Breast epithelium (tissue), 4 donors: ENCODE results near the gene THNSL1. TPM values are rescaled to one million over a fixed set of nuclear protein-coding genes. Genes with fewer than 3 reads are reported as not detected.

Experiments used
- DNase-seq, 2 donors: peaks; one replicate each; pipeline ENCODE4 v3.0.0-alpha.2; 2019; ENCODE audit warnings: low spot score in 2 of 2
- H3K27ac ChIP-seq, 2 donors: fragments of 200-600 bp; sonication (generic) in 1 of 2; one replicate each; pipeline ENCODE4 v1.5.1; 2016 to 2019; ENCODE audit warnings: mild to moderate bottlenecking in 1 of 2
- H3K27me3 ChIP-seq, 2 donors: fragments of 200-600 bp; sonication (generic) in 1 of 2; one replicate each; pipeline versions ENCODE4 v1.5.1 to v1.6.0; 2017 to 2019; ENCODE audit warnings: control low read depth in 1 of 2, mild to moderate bottlenecking in 1 of 2
- H3K36me3 ChIP-seq: fragments of 200-600 bp; one replicate; pipeline ENCODE4 v1.5.1; 2019
- H3K4me1 ChIP-seq, 2 donors: fragments of 200-600 bp; sonication (generic); one replicate each; pipeline ENCODE4 v1.5.1; 2016 to 2019; ENCODE audit warnings: control low read depth in 1 of 2
- H3K4me3 ChIP-seq, 3 donors: fragments of 200-600 bp; sonication (generic); 1 replicate in 2 of 3; 2 replicates in 1 of 3; pipeline ENCODE4 v1.5.1; 2016 to 2019; ENCODE audit warnings: mild to moderate bottlenecking in 3 of 3, moderate library complexity in 2 of 3
- H3K9me3 ChIP-seq, 2 donors: fragments of 200-600 bp; sonication (generic) in 1 of 2; one replicate each; pipeline ENCODE4 v1.5.1; 2016 to 2019; ENCODE audit warnings: control low read depth in 1 of 2
- POLR2A ChIP-seq: fragments of 450-650 bp; IDR thresholded peaks from one replicate; pipeline ENCODE4 v1.6.1; 2016; ENCODE audit warnings: antibody characterized with exemption, mild to moderate bottlenecking, moderate library complexity
- POLR2AphosphoS5 ChIP-seq, 3 donors: sonication (generic); formaldehyde crosslinking; IDR thresholded peaks; one replicate each; pipeline ENCODE4 v1.6.1; 2017; ENCODE audit warnings: antibody characterized with exemption in 3 of 3
- intact Hi-C: fragments of 100-400 bp; cut with DNase I; formaldehyde crosslinking; loops from one replicate; pipeline ENCODE4 v1.15.1; 2023; ENCODE audit warnings: low total_unique reads
- total RNA-seq, 3 donors: library from RNA; depleted of rRNA; stranded (reverse); fragments of >200 nt; gene quantifications; one replicate each; pipeline ENCODE4 v1.1.0, GENCODE V29; 2016
- TF ChIP-seq, protein P1 (sequence below), 3 donors: fragments of 450-650 bp; IDR thresholded peaks; one replicate each; pipeline ENCODE4 v1.5.1; 2016 to 2017; ENCODE audit warnings: antibody characterized with exemption in 3 of 3, mild to moderate bottlenecking in 3 of 3, moderate library complexity in 3 of 3

Gene THNSL1
- total RNA-seq, 3 donors from 2014 or later: 1.6 to 4.2 (median 1.6) TPM

DNA sequence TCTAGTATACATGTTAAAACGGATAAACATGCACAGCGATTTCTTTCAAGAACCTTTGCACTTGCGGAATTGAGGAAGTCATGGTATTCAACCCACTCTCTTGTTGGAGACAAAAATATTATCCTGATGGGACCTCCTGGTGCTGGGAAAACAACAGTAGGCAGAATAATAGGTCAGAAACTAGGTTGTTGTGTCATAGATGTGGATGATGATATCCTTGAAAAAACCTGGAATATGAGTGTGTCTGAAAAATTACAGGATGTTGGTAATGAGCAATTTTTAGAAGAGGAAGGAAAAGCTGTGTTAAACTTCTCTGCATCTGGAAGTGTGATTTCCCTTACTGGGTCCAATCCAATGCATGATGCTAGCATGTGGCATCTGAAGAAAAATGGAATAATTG lies 6.9 kb downstream of the THNSL1 start:
- no peak overlapping the region for H3K4me3 ChIP-seq
- no peak for TF ChIP-seq POLR2AphosphoS5 (IDR thresholded peaks at IDR 0.05)
- no peak for TF ChIP-seq POLR2A
- TF ChIP-seq, protein P1, sequence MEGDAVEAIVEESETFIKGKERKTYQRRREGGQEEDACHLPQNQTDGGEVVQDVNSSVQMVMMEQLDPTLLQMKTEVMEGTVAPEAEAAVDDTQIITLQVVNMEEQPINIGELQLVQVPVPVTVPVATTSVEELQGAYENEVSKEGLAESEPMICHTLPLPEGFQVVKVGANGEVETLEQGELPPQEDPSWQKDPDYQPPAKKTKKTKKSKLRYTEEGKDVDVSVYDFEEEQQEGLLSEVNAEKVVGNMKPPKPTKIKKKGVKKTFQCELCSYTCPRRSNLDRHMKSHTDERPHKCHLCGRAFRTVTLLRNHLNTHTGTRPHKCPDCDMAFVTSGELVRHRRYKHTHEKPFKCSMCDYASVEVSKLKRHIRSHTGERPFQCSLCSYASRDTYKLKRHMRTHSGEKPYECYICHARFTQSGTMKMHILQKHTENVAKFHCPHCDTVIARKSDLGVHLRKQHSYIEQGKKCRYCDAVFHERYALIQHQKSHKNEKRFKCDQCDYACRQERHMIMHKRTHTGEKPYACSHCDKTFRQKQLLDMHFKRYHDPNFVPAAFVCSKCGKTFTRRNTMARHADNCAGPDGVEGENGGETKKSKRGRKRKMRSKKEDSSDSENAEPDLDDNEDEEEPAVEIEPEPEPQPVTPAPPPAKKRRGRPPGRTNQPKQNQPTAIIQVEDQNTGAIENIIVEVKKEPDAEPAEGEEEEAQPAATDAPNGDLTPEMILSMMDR (IDR thresholded peaks at IDR 0.05): no peak
- H3K4me1 ChIP-seq: no peaks in the 10 kb centered on the region
- intact Hi-C loops: no loop called here
- DNase-seq: no peak
- no peak overlapping the region for H3K27ac ChIP-seq
- H3K36me3 ChIP-seq: no peaks in the 10 kb centered on the region
- H3K9me3 ChIP-seq: no peaks in the 10 kb centered on the region
- H3K27me3 ChIP-seq: no peaks in the 10 kb centered on the region

DNA sequence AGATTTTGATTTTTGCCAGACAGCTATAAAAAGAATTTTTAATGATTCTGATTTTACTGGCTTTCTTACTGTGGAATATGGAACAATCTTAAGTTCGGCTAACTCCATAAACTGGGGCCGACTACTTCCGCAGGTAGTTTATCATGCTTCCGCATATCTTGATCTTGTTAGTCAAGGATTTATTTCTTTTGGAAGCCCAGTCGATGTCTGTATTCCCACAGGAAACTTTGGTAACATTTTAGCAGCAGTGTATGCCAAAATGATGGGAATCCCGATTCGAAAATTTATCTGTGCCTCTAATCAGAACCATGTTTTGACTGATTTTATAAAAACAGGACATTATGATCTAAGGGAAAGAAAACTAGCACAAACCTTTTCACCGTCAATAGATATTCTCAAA lies 8.1 kb downstream of the THNSL1 start:
- Histone ChIP-seq H3K27ac (peak overlapping the region in 1 of 2 donors; percentile 4), H3K4me3 (no peak overlapping the region), H3K9me3 (no peaks in the 10 kb centered on the region), H3K4me1 (no peaks in the 10 kb centered on the region), H3K36me3 (no peaks in the 10 kb centered on the region), H3K27me3 (no peaks in the 10 kb centered on the region)
- TF ChIP-seq, protein P1 (IDR thresholded peaks at IDR 0.05): no peak
- TF ChIP-seq POLR2AphosphoS5 (IDR thresholded peaks at IDR 0.05): no peak
- TF ChIP-seq POLR2A: no peak
- intact Hi-C loops: no loop called here
- no peak for DNase-seq

DNA sequence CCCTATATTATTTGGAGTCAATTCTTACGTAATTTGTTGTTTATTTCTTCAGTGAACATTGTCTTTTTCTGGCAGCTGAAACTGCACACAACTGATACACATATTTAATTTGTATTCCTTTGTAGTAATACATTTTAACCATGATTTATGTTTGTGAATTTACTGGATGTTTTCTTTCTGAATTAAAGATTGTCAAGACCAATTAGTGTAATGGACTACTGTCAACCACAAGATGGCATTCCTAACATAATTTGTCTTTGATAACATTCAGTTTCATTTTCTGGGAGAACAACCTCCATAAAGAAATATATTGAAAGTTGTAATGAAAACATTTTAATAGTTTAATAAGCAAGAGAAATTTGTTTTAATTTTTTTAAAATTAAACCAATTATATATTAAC lies 10.1 kb downstream of the THNSL1 start:
- Histone ChIP-seq H3K9me3 (no peaks in the 10 kb centered on the region), H3K36me3 (no peaks in the 10 kb centered on the region), H3K4me3 (no peak overlapping the region), H3K27me3 (no peaks in the 10 kb centered on the region), H3K4me1 (no peaks in the 10 kb centered on the region), H3K27ac (no peak overlapping the region)
- no peak for TF ChIP-seq POLR2A
- TF ChIP-seq, protein P1 (IDR thresholded peaks at IDR 0.05): no peak
- no peak for TF ChIP-seq POLR2AphosphoS5 (IDR thresholded peaks at IDR 0.05)
- intact Hi-C loops: no loop called here
- no peak for DNase-seq

DNA sequence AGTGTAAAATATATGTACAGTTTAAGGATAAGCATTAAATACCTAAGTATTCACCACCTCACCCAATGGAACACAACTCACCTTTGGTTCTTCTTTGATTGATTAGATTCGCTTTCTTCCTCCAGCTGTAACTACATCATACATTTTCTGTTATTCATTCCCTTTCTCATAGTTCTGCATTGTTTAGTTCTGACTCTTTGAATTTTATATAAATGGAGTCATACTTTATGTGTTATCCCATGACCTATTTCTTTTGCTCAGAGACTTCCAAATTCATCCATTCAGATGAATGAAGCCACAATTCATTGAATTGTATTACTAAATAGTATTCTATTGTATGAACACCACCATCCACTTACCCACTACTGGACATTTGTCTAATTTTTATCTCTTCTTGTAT lies 12.3 kb downstream of the THNSL1 start:
- DNase-seq: no peak
- no peaks in the 10 kb centered on the region for H3K36me3 ChIP-seq
- intact Hi-C loops: no loop called here
- no peak for TF ChIP-seq POLR2A
- TF ChIP-seq POLR2AphosphoS5 (IDR thresholded peaks at IDR 0.05): no peak
- TF ChIP-seq, protein P1 (IDR thresholded peaks at IDR 0.05): no peak
- H3K4me1 ChIP-seq: no peaks in the 10 kb centered on the region
- no peak overlapping the region for H3K4me3 ChIP-seq
- no peak overlapping the region for H3K27ac ChIP-seq
- H3K27me3 ChIP-seq: no peaks in the 10 kb centered on the region
- no peaks in the 10 kb centered on the region for H3K9me3 ChIP-seq

DNA sequence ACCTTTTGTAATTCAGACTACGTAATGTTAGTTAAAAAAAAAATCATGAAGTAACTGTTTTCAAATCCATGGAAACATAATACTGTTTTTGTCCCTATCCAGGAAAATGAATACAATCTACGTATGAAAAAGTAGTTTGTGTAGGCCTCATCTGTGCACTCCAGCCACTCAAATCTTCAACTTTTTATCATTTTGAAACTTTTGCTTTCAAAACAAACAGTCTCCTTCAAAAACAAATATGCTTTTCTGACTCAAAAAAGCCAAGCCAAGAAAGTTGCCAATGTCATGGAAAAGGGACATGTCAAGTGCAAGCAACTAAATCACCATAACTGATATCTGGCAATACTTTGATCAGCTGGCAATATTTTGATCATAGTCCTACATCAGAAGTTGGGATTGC lies 13.1 kb downstream of the THNSL1 start:
- no peaks in the 10 kb centered on the region for H3K27me3 ChIP-seq
- TF ChIP-seq POLR2A: no peak
- TF ChIP-seq, protein P1 (IDR thresholded peaks at IDR 0.05): no peak
- no peak for TF ChIP-seq POLR2AphosphoS5 (IDR thresholded peaks at IDR 0.05)
- no peaks in the 10 kb centered on the region for H3K4me1 ChIP-seq
- no peak overlapping the region for H3K4me3 ChIP-seq
- DNase-seq: no peak
- H3K27ac ChIP-seq: no peak overlapping the region
- no peaks in the 10 kb centered on the region for H3K36me3 ChIP-seq
- intact Hi-C loops: no loop called here
- no peaks in the 10 kb centered on the region for H3K9me3 ChIP-seq
